CD14-positive monocyte (primary cell): ENCODE results near the gene RASD1. TPM values are rescaled to one million over a fixed set of nuclear protein-coding genes. Genes with fewer than 3 reads are reported as not detected.

ENCODE experiments used
- DNase-seq, 3 donors: peaks; one replicate each; pipeline ENCODE4 v3.0.0-alpha.2; 2011 to 2022
- H2AFZ ChIP-seq: 2 replicates; pipeline ENCODE4 v1.6.0; 2012; ENCODE audit warnings: mild to moderate bottlenecking, low read depth, low read length, inconsistent platforms; ENCODE audit not compliant: insufficient read depth, poor library complexity, severe bottlenecking
- H3K27ac ChIP-seq, 2 donors: 1 replicate in 1 of 2; 2 replicates in 1 of 2; pipeline ENCODE4 v1.5.1; 2012 to 2013; ENCODE audit warnings: low read length in 2 of 2, control low read depth in 1 of 2, inconsistent platforms in 1 of 2, low read depth in 1 of 2, mild to moderate bottlenecking in 1 of 2
- H3K27me3 ChIP-seq, 2 donors: one replicate each; pipeline versions ENCODE4 v1.6.0 to v1.6.1; 2011 to 2013; ENCODE audit warnings: low read length in 2 of 2; ENCODE audit not compliant: control insufficient read depth in 2 of 2, insufficient read depth in 2 of 2
- H3K36me3 ChIP-seq, 2 donors: replicated peaks in 1 of 2; 1 replicate in 1 of 2; 2 replicates in 1 of 2; pipeline versions ENCODE4 v1.5.1 to v1.6.1; 2012 to 2013; ENCODE audit warnings: low read length in 2 of 2, control low read depth in 1 of 2, inconsistent platforms in 1 of 2, mild to moderate bottlenecking in 1 of 2; ENCODE audit not compliant: insufficient read depth in 2 of 2, control insufficient read depth in 1 of 2
- H3K4me1 ChIP-seq, 2 donors: 1 replicate in 1 of 2; 2 replicates in 1 of 2; pipeline versions ENCODE4 v1.5.1 to v1.6.1; 2012 to 2013; ENCODE audit warnings: low read length in 2 of 2, control low read depth in 1 of 2, inconsistent platforms in 1 of 2, mild to moderate bottlenecking in 1 of 2, moderate library complexity in 1 of 2; ENCODE audit not compliant: insufficient read depth in 2 of 2, control insufficient read depth in 1 of 2
- H3K4me2 ChIP-seq: replicated peaks from 2 replicates; pipeline ENCODE3; 2012; ENCODE audit warnings: low read length, moderate library complexity, mild to moderate bottlenecking; ENCODE audit not compliant: poor library complexity, severe bottlenecking; ENCODE audit errors: extremely low read depth
- H3K4me3 ChIP-seq, 3 experiments: fragments of 200-600 bp in 1 of 3; sonication (generic) in 1 of 3; replicated peaks in 1 of 3; 1 replicate in 2 of 3; 2 replicates in 1 of 3; pipeline ENCODE4 v1.5.1; 2011 to 2013; ENCODE audit warnings: low read length in 3 of 3, mild to moderate bottlenecking in 3 of 3, control low read depth in 2 of 3, low read depth in 2 of 3, inconsistent platforms in 1 of 3, moderate library complexity in 1 of 3
- H3K79me2 ChIP-seq: 2 replicates; pipeline ENCODE4 v1.6.0; 2012; ENCODE audit warnings: mild to moderate bottlenecking, control low read depth, inconsistent platforms, low read length, moderate library complexity; ENCODE audit not compliant: insufficient read depth
- H3K9ac ChIP-seq: 2 replicates; pipeline ENCODE4 v1.6.0; 2017; ENCODE audit warnings: low read length, mild to moderate bottlenecking; ENCODE audit not compliant: insufficient read depth, poor library complexity, severe bottlenecking
- H3K9me3 ChIP-seq, 2 donors: replicated peaks in 1 of 2; 1 replicate in 1 of 2; 2 replicates in 1 of 2; pipeline versions ENCODE4 v1.5.1 to v1.6.1; 2012 to 2013; ENCODE audit warnings: low read length in 2 of 2, control low read depth in 1 of 2; ENCODE audit not compliant: control insufficient read depth in 1 of 2, insufficient read depth in 1 of 2
- H4K20me1 ChIP-seq: 2 replicates; pipeline ENCODE4 v1.6.0; 2012; ENCODE audit warnings: mild to moderate bottlenecking, low read length, control low read depth, moderate library complexity; ENCODE audit not compliant: insufficient read depth
- H3K27ac Mint-ChIP-seq, 7 donors: one replicate each; pipeline ENCODE4 v1.8.0; 2020; ENCODE audit warnings: mild to moderate bottlenecking in 7 of 7, mixed read lengths in 7 of 7, moderate library complexity in 6 of 7, inconsistent platforms in 2 of 7
- H3K27me3 Mint-ChIP-seq, 3 donors: one replicate each; pipeline ENCODE4 v1.8.0; 2021 to 2022; ENCODE audit warnings: low read depth in 3 of 3, mild to moderate bottlenecking in 3 of 3, mixed read lengths in 3 of 3, moderate library complexity in 3 of 3, inconsistent platforms in 1 of 3
- H3K36me3 Mint-ChIP-seq, 2 donors: one replicate each; pipeline ENCODE4 v1.8.0; 2020; ENCODE audit warnings: mixed read lengths in 2 of 2, inconsistent platforms in 1 of 2, mild to moderate bottlenecking in 1 of 2
- H3K4me1 Mint-ChIP-seq: one replicate; pipeline ENCODE4 v1.8.0; 2020; ENCODE audit warnings: mild to moderate bottlenecking, mixed read lengths
- H3K4me3 Mint-ChIP-seq, 2 donors: one replicate each; pipeline ENCODE4 v1.8.0; 2020; ENCODE audit warnings: mild to moderate bottlenecking in 2 of 2, mixed read lengths in 2 of 2, moderate library complexity in 1 of 2
- H3K9me3 Mint-ChIP-seq, 7 donors: one replicate each; pipeline ENCODE4 v1.8.0; 2020 to 2022; ENCODE audit warnings: mixed read lengths in 7 of 7, mild to moderate bottlenecking in 6 of 7, moderate library complexity in 6 of 7, inconsistent platforms in 2 of 7
- CTCF ChIP-seq: fragments of 200-600 bp; IDR thresholded peaks from one replicate; pipeline ENCODE4 v1.8.0; 2022; ENCODE audit warnings: antibody characterized with exemption, mild to moderate bottlenecking
- WGBS: methylation state at CpG from one replicate; pipeline ENCODE4 v1.1.5; 2013; ENCODE audit warnings: missing lambda C conversion rate; ENCODE audit not compliant: insufficient coverage; 5-methylcytosine and 5-hydroxymethylcytosine counted together
- intact Hi-C, 2 donors: fragments of 100-400 bp; cut with micrococcal nuclease; formaldehyde crosslinking; loops; one replicate each; pipeline versions ENCODE4 v1.15.0 to v1.15.1; 2023
- polyA plus RNA-seq, 3 donors: library from polyadenylated mRNA; depleted of rRNA in 1 of 3; unstranded in 2 of 3; stranded (reverse) in 1 of 3; fragments of 300-500 nt in 2 of 3; fragments of >200 nt in 1 of 3; fragmentation: Illumina TruSeq in 2 of 3; gene quantifications; 1 replicate in 2 of 3; 2 replicates in 1 of 3; pipeline ENCODE4 v1.2.3, GENCODE V29; 2012 to 2021

RASD1 gene
- polyA plus RNA-seq, 3 donors: 0.88 to 12.4 (median 1.3) TPM

- TF ChIP-seq CTCF: no peak
- Mint-ChIP-seq H3K27me3 (peaks cover 0 to 1% (median 0%) of the 10 kb centered on the region in 3 donors), H3K9me3 (no peaks in the 10 kb centered on the region), H3K27ac (peak overlapping the region in 1 of 7 donors; percentile 60), H3K36me3 (no peaks in the 10 kb centered on the region), H3K4me1 (peaks cover 5% of the 10 kb centered on the region), H3K4me3 (no peak overlapping the region)
- no peaks in the 10 kb centered on the region for H3K36me3 ChIP-seq
- no peaks in the 10 kb centered on the region for H3K9me3 ChIP-seq
- no peaks in the 10 kb centered on the region for H3K27me3 ChIP-seq
- no peak overlapping the region for H3K4me3 ChIP-seq
- no peak overlapping the region for H3K27ac ChIP-seq
- 79% methylated on average over 5 of the region's 5 CpGs for WGBS
- H3K4me1 ChIP-seq: peaks cover 0 to 8% of the 10 kb centered on the region in 2 donors
- no peak overlapping the region for H3K9ac ChIP-seq
- no peaks in the 10 kb centered on the region for H4K20me1 ChIP-seq
- intact Hi-C loops: no loop called here
- DNase-seq: no peak
- no peak overlapping the region for H2AFZ ChIP-seq
- no peaks in the 10 kb centered on the region for H3K79me2 ChIP-seq
- no peak overlapping the region for H3K4me2 ChIP-seq
These were observed 45.4 kb upstream of the RASD1 start for GRCh38 chr17:17541640-17542001.

- Histone ChIP-seq H3K79me2 (no peaks in the 10 kb centered on the region), H3K27me3 (no peaks in the 10 kb centered on the region), H3K36me3 (no peaks in the 10 kb centered on the region), H3K4me1 (peaks cover 0 to 8% of the 10 kb centered on the region in 2 donors), H3K9ac (no peak overlapping the region), H3K9me3 (no peaks in the 10 kb centered on the region), H3K27ac (no peak overlapping the region), H3K4me3 (no peak overlapping the region), H4K20me1 (no peaks in the 10 kb centered on the region), H2AFZ (no peak overlapping the region), H3K4me2 (no peak overlapping the region)
- Mint-ChIP-seq H3K27ac (peak overlapping the region in 2 of 7 donors; percentile 33 to 65), H3K36me3 (no peaks in the 10 kb centered on the region), H3K9me3 (no peaks in the 10 kb centered on the region), H3K4me1 (peaks cover 5% of the 10 kb centered on the region), H3K4me3 (no peak overlapping the region), H3K27me3 (peaks cover 0 to 1% (median 1%) of the 10 kb centered on the region in 3 donors)
- WGBS: 93% methylated on average over 23 of the region's 23 CpGs
- TF ChIP-seq CTCF: no peak
- no peak for DNase-seq
- intact Hi-C loops: no loop called here
These were observed 44.9 kb upstream of the RASD1 start for GRCh38 chr17:17540935-17541639.
